ENCODE results near the gene AP4M1. TPM values are rescaled to one million over a fixed set of nuclear protein-coding genes. Genes with fewer than 3 reads are reported as not detected.
A peak's percentile ranks its signal among the peaks of the same experiment; 100 is the strongest.

Gene AP4M1
- total RNA-seq, 2 donors from 2014 or later: 18.0 to 27.2 TPM

DNA sequence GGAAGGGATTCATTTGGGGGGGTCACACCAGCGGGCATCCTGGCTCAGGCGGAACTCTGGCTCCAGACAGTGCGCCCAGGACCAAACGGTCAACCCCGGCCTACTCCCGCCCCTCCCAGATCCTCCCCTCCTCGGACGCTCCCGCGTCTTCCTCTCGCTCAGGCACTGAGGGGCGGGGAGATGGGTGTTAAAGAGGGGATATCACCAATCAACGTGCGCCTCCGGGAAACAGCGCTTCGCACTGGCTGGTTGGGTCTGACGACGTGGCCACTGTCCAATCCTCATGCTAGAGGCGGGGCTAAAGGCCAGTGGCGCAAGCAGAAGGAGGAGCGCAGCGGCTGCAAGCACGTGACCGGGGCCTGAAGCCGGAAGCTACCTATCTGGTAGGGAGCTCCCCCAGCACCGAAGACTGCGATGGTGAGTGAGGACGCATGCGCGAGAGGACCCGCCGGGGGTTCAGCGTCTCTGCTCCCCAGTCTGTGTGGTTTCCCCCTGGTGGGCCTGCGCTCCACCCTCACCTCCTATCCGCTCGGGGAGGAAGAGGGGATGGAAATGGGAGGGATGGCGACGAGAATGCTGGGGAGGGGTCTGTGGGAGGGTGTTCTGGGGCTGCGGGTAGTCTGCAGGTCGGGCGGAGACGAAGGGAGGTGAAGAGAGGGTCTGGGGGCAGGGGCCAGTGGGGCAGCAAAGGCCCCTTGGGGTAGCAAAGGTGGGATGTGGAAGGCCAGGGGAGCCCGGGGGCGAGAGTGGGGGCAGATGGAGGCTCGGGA lies 47.3 kb downstream of the AP4M1 start, which contains the start of gene LAMTOR4:
LAMTOR4 (plus strand) TSS at position 360 of the 770 bp plus-strand sequence; CDS start at position 415, 55 bp downstream.
- intact Hi-C loops (cut with DNase I): no loop called here
- Histone ChIP-seq H3K27ac (peak within 1 kb of the TSS; percentile 72 to 82), H3K9me3 (no peaks in the 10 kb centered on the region), H3K27me3 (replicated peaks; ENCODE audit: insufficient read depth) (no peaks in the 10 kb centered on the region), H3K4me1 (replicated peaks) (peaks cover 5% of the 10 kb centered on the region), H3K4me3 (peak within 1 kb of the TSS; percentile 61 to 62), H3K36me3 (no peaks in the 10 kb centered on the region)
- under 1% methylated on average over 30 of the region's 46 CpGs for WGBS
- TF ChIP-seq POLR2A (IDR thresholded peaks at IDR 0.05) (peak; percentile 82), POLR2AphosphoS5 (IDR thresholded peaks at IDR 0.05) (peak; percentile 100)
- TF ChIP-seq, protein P1, sequence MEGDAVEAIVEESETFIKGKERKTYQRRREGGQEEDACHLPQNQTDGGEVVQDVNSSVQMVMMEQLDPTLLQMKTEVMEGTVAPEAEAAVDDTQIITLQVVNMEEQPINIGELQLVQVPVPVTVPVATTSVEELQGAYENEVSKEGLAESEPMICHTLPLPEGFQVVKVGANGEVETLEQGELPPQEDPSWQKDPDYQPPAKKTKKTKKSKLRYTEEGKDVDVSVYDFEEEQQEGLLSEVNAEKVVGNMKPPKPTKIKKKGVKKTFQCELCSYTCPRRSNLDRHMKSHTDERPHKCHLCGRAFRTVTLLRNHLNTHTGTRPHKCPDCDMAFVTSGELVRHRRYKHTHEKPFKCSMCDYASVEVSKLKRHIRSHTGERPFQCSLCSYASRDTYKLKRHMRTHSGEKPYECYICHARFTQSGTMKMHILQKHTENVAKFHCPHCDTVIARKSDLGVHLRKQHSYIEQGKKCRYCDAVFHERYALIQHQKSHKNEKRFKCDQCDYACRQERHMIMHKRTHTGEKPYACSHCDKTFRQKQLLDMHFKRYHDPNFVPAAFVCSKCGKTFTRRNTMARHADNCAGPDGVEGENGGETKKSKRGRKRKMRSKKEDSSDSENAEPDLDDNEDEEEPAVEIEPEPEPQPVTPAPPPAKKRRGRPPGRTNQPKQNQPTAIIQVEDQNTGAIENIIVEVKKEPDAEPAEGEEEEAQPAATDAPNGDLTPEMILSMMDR (IDR thresholded peaks at IDR 0.05): no peak
- peak; percentile 100 for DNase-seq (ENCODE audit: low spot score)

DNA sequence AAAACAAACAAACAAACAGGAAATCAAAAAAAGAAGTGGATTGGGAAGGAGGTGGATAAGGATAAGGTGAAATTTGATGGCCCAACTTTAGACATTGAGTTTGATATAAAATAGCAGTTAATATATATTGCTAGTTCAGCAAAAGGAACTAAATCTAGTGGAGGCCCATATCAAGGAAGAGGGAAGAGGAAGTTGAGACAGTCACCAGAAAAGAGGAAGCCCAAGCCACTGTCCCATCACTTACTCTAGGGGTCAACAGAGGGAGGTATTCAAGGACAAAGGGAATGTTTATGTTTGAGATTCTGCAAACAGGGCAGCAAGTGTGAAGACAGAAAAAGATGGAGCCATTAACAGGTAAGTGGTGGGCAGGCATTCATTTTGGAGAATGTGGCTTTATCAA lies 51.0 kb downstream of the AP4M1 start:
- Histone ChIP-seq H3K4me3 (no peak overlapping the region), H3K9me3 (no peaks in the 10 kb centered on the region), H3K36me3 (peaks cover 0 to 4% of the 10 kb centered on the region in 2 donors), H3K27me3 (replicated peaks; ENCODE audit: insufficient read depth) (no peaks in the 10 kb centered on the region), H3K4me1 (replicated peaks) (peaks cover 5% of the 10 kb centered on the region), H3K27ac (no peak overlapping the region)
- intact Hi-C loops (cut with DNase I): no loop called here
- DNase-seq (ENCODE audit: low spot score): no peak
- TF ChIP-seq, protein P1 (IDR thresholded peaks at IDR 0.05): no peak
- TF ChIP-seq POLR2AphosphoS5 (IDR thresholded peaks at IDR 0.05) (no peak), POLR2A (IDR thresholded peaks at IDR 0.05) (no peak)

DNA sequence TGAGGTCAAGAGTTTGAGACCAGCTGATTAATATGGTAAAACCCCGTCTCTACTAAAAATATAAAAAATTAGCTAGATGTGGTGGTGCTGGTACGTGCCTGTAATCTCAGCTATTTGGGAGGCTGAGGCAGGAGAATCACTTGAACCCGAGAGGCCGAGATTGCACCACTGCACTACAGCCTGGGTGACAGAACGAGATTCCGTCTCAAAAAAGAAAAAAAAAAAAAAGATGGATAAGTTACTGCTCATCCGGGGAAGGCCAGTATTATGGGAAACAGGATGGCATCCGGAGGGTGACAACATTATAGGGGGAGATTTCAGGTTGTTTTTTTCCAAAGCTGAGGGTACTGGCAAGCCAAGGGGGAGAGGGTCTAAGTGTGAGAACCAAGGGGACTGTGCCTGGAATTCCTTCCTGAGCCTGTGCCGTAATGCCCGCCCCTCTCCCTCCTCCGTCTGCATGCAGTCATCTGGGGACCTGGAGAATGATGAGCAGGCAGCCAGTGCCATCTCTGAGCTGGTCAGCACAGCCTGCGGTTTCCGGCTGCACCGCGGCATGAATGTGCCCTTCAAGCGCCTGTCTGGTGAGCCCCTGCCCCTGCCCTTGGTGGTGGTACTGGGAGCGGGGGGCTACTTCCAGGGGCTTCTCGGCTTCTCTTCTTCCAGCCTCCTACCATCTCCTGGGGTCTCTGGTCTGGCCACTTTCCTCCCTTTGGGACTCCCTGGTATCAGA lies 51.7 kb downstream of the AP4M1 start:
- H3K27ac ChIP-seq: no peak overlapping the region
- DNase-seq (ENCODE audit: low spot score): no peak
- H3K4me3 ChIP-seq: no peak overlapping the region
- 87% methylated on average over 18 of the region's 18 CpGs for WGBS
- peaks cover 0 to 4% of the 10 kb centered on the region in 2 donors for H3K36me3 ChIP-seq
- intact Hi-C loops (cut with DNase I): no loop called here
- TF ChIP-seq POLR2A (IDR thresholded peaks at IDR 0.05): no peak
- TF ChIP-seq, protein P1 (IDR thresholded peaks at IDR 0.05): no peak
- TF ChIP-seq POLR2AphosphoS5 (IDR thresholded peaks at IDR 0.05): no peak
- H3K27me3 ChIP-seq (replicated peaks; ENCODE audit: insufficient read depth): no peaks in the 10 kb centered on the region
- no peaks in the 10 kb centered on the region for H3K9me3 ChIP-seq
- peaks cover 5% of the 10 kb centered on the region for H3K4me1 ChIP-seq (replicated peaks)

DNA sequence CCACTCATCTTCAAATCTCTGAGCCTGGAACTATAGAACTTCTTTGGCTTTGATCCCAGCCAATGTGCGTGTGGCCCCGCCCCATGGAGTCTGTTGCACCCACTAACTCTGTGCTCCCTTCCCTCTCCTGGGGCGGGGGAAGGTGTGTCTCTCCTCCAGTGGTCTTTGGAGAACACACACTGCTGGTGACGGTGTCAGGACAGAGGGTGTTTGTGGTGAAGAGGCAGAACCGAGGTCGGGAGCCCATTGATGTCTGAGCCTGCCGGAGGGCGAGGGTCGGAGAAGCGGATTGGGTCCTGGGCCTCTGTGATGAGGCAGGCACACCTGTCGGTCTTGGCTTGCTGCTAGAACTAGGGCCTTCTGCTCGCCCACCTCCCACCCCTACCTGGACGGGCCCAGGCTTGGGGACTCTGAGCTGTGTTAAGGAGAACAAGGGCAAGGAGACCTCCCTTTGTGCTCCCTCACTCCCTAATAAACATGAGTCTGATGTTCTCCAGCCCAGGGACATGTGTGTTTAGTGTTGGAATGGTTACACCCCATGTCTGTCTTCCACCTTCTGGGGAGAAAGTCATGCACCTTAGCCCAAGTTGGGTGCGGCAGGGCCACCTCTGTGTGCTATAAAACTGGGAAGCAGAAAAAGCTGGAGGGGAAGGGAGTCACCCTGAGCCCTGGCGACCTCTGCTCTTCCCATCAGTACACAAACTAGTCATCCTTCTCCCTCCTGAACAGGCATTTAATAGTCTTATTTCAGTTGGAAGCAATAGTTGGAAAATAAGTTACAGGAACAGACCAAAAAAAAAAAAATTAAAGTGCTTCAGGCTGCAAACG lies 52.5 kb downstream of the AP4M1 start:
- WGBS: 72% methylated on average over 16 of the region's 16 CpGs
- Histone ChIP-seq H3K4me3 (no peak overlapping the region), H3K27me3 (replicated peaks; ENCODE audit: insufficient read depth) (no peaks in the 10 kb centered on the region), H3K4me1 (replicated peaks) (peaks cover 5% of the 10 kb centered on the region), H3K36me3 (peaks cover 0 to 4% of the 10 kb centered on the region in 2 donors), H3K9me3 (no peaks in the 10 kb centered on the region), H3K27ac (no peak overlapping the region)
- no peak for TF ChIP-seq POLR2A (IDR thresholded peaks at IDR 0.05)
- no peak for TF ChIP-seq POLR2AphosphoS5 (IDR thresholded peaks at IDR 0.05)
- TF ChIP-seq, protein P1 (IDR thresholded peaks at IDR 0.05): no peak
- DNase-seq (ENCODE audit: low spot score): no peak
- intact Hi-C loops (cut with DNase I): no loop called here
